A549 (cell line): Measurements from ENCODE around the gene TMEM121B. TPM values are rescaled to one million over a fixed set of nuclear protein-coding genes. Genes with fewer than 3 reads are reported as not detected.

Experiments
- ATAC-seq, 2 experiments: fragments of 200-7000 bp in 1 of 2; fragments of >200 bp in 1 of 2; cut with Nextera tagmentation in 1 of 2; cut with Tn5 transposase in 1 of 2; 3 replicates each; pipeline versions ENCODE4 v1.8.0 to v1.9.1; 2018 to 2020; ENCODE audit warnings: mild to moderate bottlenecking in 1 of 2, moderate library complexity in 1 of 2
- CTCF ChIA-PET: fragments of 300-600 bp; sonication (Branson Sonifier 250); formaldehyde crosslinking; extraction: SDS; loops from one replicate; lab custom pipeline; 2021; ENCODE audit warnings: antibody characterized with exemption, inconsistent platforms; lab: Yijun Ruan, JAX
- POLR2A ChIA-PET: fragments of 350-600 bp; formaldehyde crosslinking; extraction: SDS; loops from one replicate; lab custom pipeline; 2021; ENCODE audit warnings: antibody characterized with exemption, inconsistent platforms; lab: Yijun Ruan, JAX
- DNase-seq, 2 experiments: peaks; one replicate each; pipeline versions ENCODE4 v3.0.0 to v3.0.0-alpha.2; 2011 to 2016; ENCODE audit warnings: low read depth in 1 of 2, low spot score in 1 of 2
- FAIRE-seq: peaks from 2 replicates; lab custom pipeline; 2011; peaks lifted over from hg19 to GRCh38; lab: Jason Lieb, UNC
- H3K27ac ChIP-seq, 2 experiments: fragments of >200 bp; sonication (Bioruptor Twin); formaldehyde crosslinking; 3 replicates each; pipeline ENCODE4 v1.5.1; 2016 to 2017
- H3K4me1 ChIP-seq: fragments of >200 bp; sonication (Bioruptor Twin); formaldehyde crosslinking; 3 replicates; pipeline ENCODE4 v1.6.1; 2016
- H3K4me2 ChIP-seq: fragments of >200 bp; sonication (Bioruptor Twin); formaldehyde crosslinking; 3 replicates; pipeline ENCODE4 v1.6.1; 2016
- H3K4me3 ChIP-seq: fragments of >200 bp; sonication (Bioruptor Twin); formaldehyde crosslinking; 3 replicates; pipeline ENCODE4 v1.5.1; 2016
- H3K9me3 ChIP-seq: fragments of >200 bp; sonication (Bioruptor Twin); formaldehyde crosslinking; 3 replicates; pipeline ENCODE4 v1.6.1; 2016
- BCL3 ChIP-seq: fragments of >200 bp; sonication (Bioruptor Twin); formaldehyde crosslinking; IDR thresholded peaks from 3 replicates; pipeline ENCODE4 v1.6.1; 2016
- CHD2 ChIP-seq: fragments of 150-350 bp; IDR thresholded peaks from 2 replicates; pipeline ENCODE4 v1.6.1; 2014; ENCODE audit warnings: low read length; ENCODE audit not compliant: partially characterized antibody
- CTCF ChIP-seq: fragments of >200 bp; sonication (Bioruptor Twin); formaldehyde crosslinking; IDR thresholded peaks from 3 replicates; pipeline ENCODE4 v1.5.1; 2016
- E2F6 ChIP-seq: IDR thresholded peaks from 2 replicates; pipeline ENCODE4 v1.6.1; 2012; ENCODE audit warnings: low read depth, borderline replicate concordance
- EHF ChIP-seq: fragments of 250-450 bp; sonication (Bioruptor Pico); IDR thresholded peaks from 2 replicates; pipeline ENCODE4 v1.5.0; 2020; ENCODE audit warnings: mild to moderate bottlenecking
- EP300 ChIP-seq, 2 experiments: fragments of >200 bp; sonication (Bioruptor Twin); formaldehyde crosslinking; IDR thresholded peaks; 2 replicates in 1 of 2; 3 replicates in 1 of 2; pipeline ENCODE4 v1.6.1; 2016 to 2017
- FOSB ChIP-seq: fragments of 250-450 bp; sonication (Bioruptor Pico); IDR thresholded peaks from 2 replicates; pipeline ENCODE4 v1.5.0; 2020; ENCODE audit warnings: mild to moderate bottlenecking, moderate library complexity
- FOXS1 ChIP-seq: fragments of 250-450 bp; sonication (Bioruptor Pico); IDR thresholded peaks from 2 replicates; pipeline ENCODE4 v1.5.0; 2020; ENCODE audit warnings: mild to moderate bottlenecking, moderate library complexity
- HDAC2 ChIP-seq: fragments of 200-600 bp; sonication (generic); IDR thresholded peaks from 2 replicates; pipeline ENCODE4 v1.6.1; 2016
- KDM1A ChIP-seq: fragments of 200-600 bp; sonication (generic); IDR thresholded peaks from 2 replicates; pipeline ENCODE4 v1.6.1; 2016; ENCODE audit warnings: low read depth, mild to moderate bottlenecking
- KDM5A ChIP-seq: fragments of 200-600 bp; sonication (generic); IDR thresholded peaks from 2 replicates; pipeline ENCODE4 v1.6.1; 2016; ENCODE audit warnings: antibody characterized with exemption, mild to moderate bottlenecking
- MAX ChIP-seq: IDR thresholded peaks from 2 replicates; pipeline ENCODE4 v1.6.1; 2012
- MYC ChIP-seq: IDR thresholded peaks from 2 replicates; pipeline ENCODE4 v1.6.1; 2012; ENCODE audit warnings: mild to moderate bottlenecking, inconsistent platforms, low read length, improper control_type of control experiment, borderline replicate concordance
- NR3C1 ChIP-seq: fragments of >200 bp; sonication (Bioruptor Twin); formaldehyde crosslinking; IDR thresholded peaks from 3 replicates; pipeline ENCODE4 v1.6.1; 2017
- PHF8 ChIP-seq: fragments of 200-600 bp; sonication (generic); IDR thresholded peaks from 2 replicates; pipeline ENCODE4 v1.6.1; 2016; ENCODE audit warnings: low read depth, mild to moderate bottlenecking, antibody characterized with exemption, moderate library complexity, borderline replicate concordance
- POLR2A ChIP-seq: IDR thresholded peaks from 2 replicates; pipeline ENCODE4 v1.6.1; 2012; ENCODE audit warnings: mild to moderate bottlenecking, low read length
- RNF2 ChIP-seq: fragments of 200-600 bp; sonication (generic); IDR thresholded peaks from 2 replicates; pipeline ENCODE4 v1.6.1; 2016; ENCODE audit warnings: low read depth, mild to moderate bottlenecking, antibody characterized with exemption, moderate library complexity, borderline replicate concordance
- SREBF2 ChIP-seq: fragments of 450-650 bp; IDR thresholded peaks from 2 replicates; pipeline ENCODE4 v1.6.1; 2014; ENCODE audit warnings: mild to moderate bottlenecking, moderate library complexity
- TP53 ChIP-seq: fragments of 250-450 bp; sonication (Bioruptor Pico); IDR thresholded peaks from 2 replicates; pipeline ENCODE4 v1.5.0; 2021; ENCODE audit warnings: mild to moderate bottlenecking, moderate library complexity
- USF2 ChIP-seq: fragments of 450-650 bp; IDR thresholded peaks from 2 replicates; pipeline ENCODE4 v1.6.1; 2014; ENCODE audit warnings: antibody characterized with exemption
- WGBS: methylation state at CpG from one replicate; pipeline ENCODE4 v1.1.6; 2017; ENCODE audit errors: missing lambda C conversion rate; 5-methylcytosine and 5-hydroxymethylcytosine counted together
- polyA plus RNA-seq, 4 experiments: library from polyadenylated mRNA; depleted of rRNA in 3 of 4; stranded (reverse); fragments of >200 nt; fragmentation: RNase III in 1 of 4; extraction: RNeasy Plus Mini Kit Qiagen cat#74134 plus additional on column Dnase treatment in 1 of 4; gene quantifications; 2 replicates in 3 of 4; 3 replicates in 1 of 4; pipeline ENCODE4 v1.2.3, GENCODE V29; 2011 to 2017

Gene TMEM121B
- polyA plus RNA-seq, 2 of the 4 experiments (the other 2 are of a cell fraction): 0.03 to 0.08 TPM

GRCh38 chr22:17109976-17110375, 11.2 kb downstream of the TMEM121B start:
- DNase-seq: no peak
- Histone ChIP-seq H3K4me1 (peaks cover 5% of the 10 kb centered on the region; the same call in 1 of the 3 replicates), H3K27ac (no peak overlapping the region), H3K4me2 (no peak overlapping the region), H3K4me3 (no peak overlapping the region), H3K9me3 (no peaks in the 10 kb centered on the region)
- TF ChIP-seq E2F6 (no peak), FOSB (CRISPR knock-in tag) (no peak), USF2 (no peak), CHD2 (no peak), MAX (no peak), EP300 (IDR thresholded peaks at IDR 0.05) (no peak), KDM5A (no peak), CTCF (no peak), TP53 (CRISPR knock-in tag) (no peak), POLR2A (no peak), PHF8 (no peak), NR3C1 (no peak)
- no peak for FAIRE-seq
- 92% methylated on average over 13 of the region's 16 CpGs for WGBS
- ChIA-PET POLR2A (interaction anchor here (0.7 kb wide), 1 partner anchor 138 kb away, joined by 5 read pairs; no protein-coding TSS in a partner anchor), CTCF (interaction anchor here (0.6 to 0.9 kb wide), 2 partner anchors 22 to 125 kb away, joined by 3 to 4 read pairs; no protein-coding TSS in a partner anchor)
- ATAC-seq: no peak

GRCh38 chr22:17109113-17109865, 11.9 kb downstream of the TMEM121B start:
- POLR2A ChIA-PET: no interaction called here
- no peak for DNase-seq

More at GRCh38 chr22:17109113-17109865, 11.9 kb downstream of the TMEM121B start:
- no peak for ATAC-seq
- Histone ChIP-seq H3K4me1 (peaks cover 5% of the 10 kb centered on the region; the same call in 1 of the 3 replicates), H3K9me3 (no peaks in the 10 kb centered on the region), H3K4me2 (no peak overlapping the region), H3K4me3 (no peak overlapping the region), H3K27ac (no peak overlapping the region)
- TF ChIP-seq FOSB (CRISPR knock-in tag) (no peak), PHF8 (no peak), NR3C1 (no peak), MYC (no peak), SREBF2 (no peak), FOXS1 (CRISPR knock-in tag) (no peak), MAX (no peak), BCL3 (no peak), EHF (no peak), HDAC2 (no peak), KDM1A (no peak), RNF2 (no peak)
- FAIRE-seq: no peak
- CTCF ChIA-PET: interaction anchor here (0.9 kb wide), 1 partner anchor 22 kb away, joined by 4 read pairs; no protein-coding TSS in a partner anchor
- 87% methylated on average over 8 of the region's 42 CpGs for WGBS
